Endothelial cell of umbilical vein (primary cell): ENCODE data around the gene YAE1. TPM values are rescaled to one million over a fixed set of nuclear protein-coding genes. Genes with fewer than 3 reads are reported as not detected.

Experiments used
- BruUV-seq: library from RNA; stranded (reverse); fragments of 400-500 nt; replicated peaks from 2 replicates; lab custom pipeline; 2021; lab: Mats Ljungman, UMichigan
- CTCF ChIA-PET: fragments of 300-600, 350-600 bp; sonication (Branson Sonifier 250); formaldehyde crosslinking; loops from one replicate; lab custom pipeline; 2021; ENCODE audit warnings: antibody characterized with exemption, inconsistent platforms; lab: Charles Lee
- POLR2A ChIA-PET: fragments of 300-600, 350-600 bp; sonication (Branson Sonifier 250); formaldehyde crosslinking; loops from one replicate; lab custom pipeline; 2021; ENCODE audit warnings: antibody characterized with exemption, inconsistent platforms; lab: Charles Lee
- DNase-seq: peaks from one replicate; pipeline ENCODE4 v3.0.0-alpha.2; 2011; ENCODE audit warnings: low read depth, low spot score
- FAIRE-seq: peaks from 2 replicates; lab custom pipeline; 2011; peaks lifted over from hg19 to GRCh38; lab: Jason Lieb, UNC
- H2AFZ ChIP-seq: 2 replicates; pipeline ENCODE4 v1.6.0; 2012; ENCODE audit warnings: low read depth, low read length, control low read depth, inconsistent platforms
- H3K27ac ChIP-seq: 2 replicates; pipeline ENCODE4 v1.5.1; 2011; ENCODE audit warnings: low read depth, mild to moderate bottlenecking, control low read depth, low read length, moderate library complexity; ENCODE audit not compliant: insufficient read depth
- H3K27me3 ChIP-seq, 2 experiments: 2 replicates each; pipeline versions ENCODE4 v1.6.0 to v1.6.1; 2011; ENCODE audit warnings: low read length in 2 of 2, mixed read lengths in 1 of 2; ENCODE audit not compliant: control insufficient read depth in 2 of 2, insufficient read depth in 2 of 2
- H3K36me3 ChIP-seq, 2 experiments: 2 replicates in 1 of 2; 3 replicates in 1 of 2; pipeline ENCODE4 v1.5.1; 2011; ENCODE audit warnings: low read length in 2 of 2, mild to moderate bottlenecking in 1 of 2, moderate library complexity in 1 of 2; ENCODE audit not compliant: control insufficient read depth in 2 of 2, insufficient read depth in 2 of 2; ENCODE audit errors: extremely low read depth in 1 of 2
- H3K4me1 ChIP-seq: 3 replicates; pipeline ENCODE4 v1.5.1; 2011; ENCODE audit warnings: mild to moderate bottlenecking, low read length; ENCODE audit not compliant: control insufficient read depth, insufficient read depth; ENCODE audit errors: extremely low read depth
- H3K4me2 ChIP-seq: 2 replicates; pipeline ENCODE4 v1.6.1; 2011; ENCODE audit warnings: low read length, control low read depth, mixed read lengths; ENCODE audit not compliant: insufficient read depth
- H3K4me3 ChIP-seq, 3 experiments: fragments of 200-600 bp in 1 of 3; sonication (generic), shearing (Covaris generic) in 1 of 3; replicated peaks in 1 of 3; 2 replicates each; pipeline ENCODE4 v1.5.1; 2011 to 2016; ENCODE audit warnings: control low read depth in 3 of 3, low read length in 3 of 3, mild to moderate bottlenecking in 2 of 3, inconsistent platforms in 1 of 3, low read depth in 1 of 3, moderate library complexity in 1 of 3; ENCODE audit not compliant: insufficient read depth in 1 of 3
- H3K79me2 ChIP-seq: 2 replicates; pipeline ENCODE4 v1.6.0; 2012; ENCODE audit warnings: low read length, inconsistent platforms; ENCODE audit not compliant: control insufficient read depth, insufficient read depth
- H3K9ac ChIP-seq: replicated peaks from 2 replicates; pipeline ENCODE3; 2011; ENCODE audit warnings: low read length, control low read depth; ENCODE audit not compliant: insufficient read depth; ENCODE audit errors: extremely low read depth
- H3K9me1 ChIP-seq: replicated peaks from 3 replicates; pipeline ENCODE4 v1.6.0; 2011; ENCODE audit warnings: mild to moderate bottlenecking, low read length; ENCODE audit not compliant: control insufficient read depth, insufficient read depth; ENCODE audit errors: extremely low read depth
- H3K9me3 ChIP-seq: replicated peaks from 2 replicates; pipeline ENCODE4 v1.5.1; 2012; ENCODE audit warnings: low read length, inconsistent platforms; ENCODE audit not compliant: control insufficient read depth, insufficient read depth
- H4K20me1 ChIP-seq: replicated peaks from 2 replicates; pipeline ENCODE3; 2011; ENCODE audit warnings: mild to moderate bottlenecking, low read length; ENCODE audit not compliant: control insufficient read depth, insufficient read depth; ENCODE audit errors: extremely low read depth
- CTCF ChIP-seq, 2 donors: IDR thresholded peaks; 1 replicate in 1 of 2; 2 replicates in 1 of 2; pipeline ENCODE4 v1.5.1; 2011; ENCODE audit warnings: low read length in 2 of 2, mild to moderate bottlenecking in 2 of 2, moderate library complexity in 2 of 2, control low read depth in 1 of 2, inconsistent platforms in 1 of 2, low read depth in 1 of 2; ENCODE audit not compliant: insufficient read depth in 1 of 2; ENCODE audit errors: extremely low read depth in 1 of 2
- EZH2 ChIP-seq: IDR thresholded peaks from 2 replicates; pipeline ENCODE4 v1.6.1; 2012; ENCODE audit warnings: borderline replicate concordance, low read depth, mild to moderate bottlenecking, moderate library complexity, low read length, inconsistent platforms; ENCODE audit not compliant: severe bottlenecking
- FOS ChIP-seq: IDR thresholded peaks from 2 replicates; pipeline ENCODE4 v1.6.1; 2011; ENCODE audit warnings: mild to moderate bottlenecking, low read length, moderate library complexity, borderline replicate concordance; ENCODE audit not compliant: insufficient read depth
- GATA2 ChIP-seq: IDR thresholded peaks from 2 replicates; pipeline ENCODE4 v1.7.0; 2011; ENCODE audit warnings: low read depth, mild to moderate bottlenecking, moderate library complexity, mixed read lengths, low read length; ENCODE audit not compliant: insufficient read length, insufficient read depth
- JUN ChIP-seq: IDR thresholded peaks from 2 replicates; pipeline ENCODE4 v1.6.1; 2011; ENCODE audit warnings: borderline replicate concordance, low read depth; ENCODE audit not compliant: insufficient read length, insufficient read depth
- MAX ChIP-seq: IDR thresholded peaks from 2 replicates; pipeline ENCODE4 v1.6.1; 2011; ENCODE audit not compliant: insufficient read depth, insufficient read length
- MYC ChIP-seq: IDR thresholded peaks from one replicate; pipeline ENCODE4 v1.6.1; 2011; ENCODE audit warnings: mild to moderate bottlenecking, low read depth, low read length
- POLR2A ChIP-seq: IDR thresholded peaks from 2 replicates; pipeline ENCODE4 v1.6.1; 2012; ENCODE audit warnings: low read depth, mild to moderate bottlenecking, control low read depth, low read length
- POLR2AphosphoS5 ChIP-seq: IDR thresholded peaks from 2 replicates; pipeline ENCODE4 v1.6.1; 2012; ENCODE audit warnings: low read depth, mild to moderate bottlenecking, control low read depth, low read length, moderate library complexity; ENCODE audit not compliant: insufficient read depth
- dilution Hi-C: fragments of 300-500 bp; cut with MboI; formaldehyde crosslinking; loops from one replicate; pipeline ENCODE4 v1.15.0; 2019; ENCODE audit warnings: low sequenced_read_pairs; ENCODE audit not compliant: extremely low pct_ligation_motif_present
- intact Hi-C: fragments of 100-400 bp; cut with micrococcal nuclease; formaldehyde crosslinking; loops from one replicate; pipeline ENCODE4 v1.10.0; 2022
- polyA plus RNA-seq, 4 experiments: library from polyadenylated mRNA; depleted of rRNA in 3 of 4; stranded (reverse) in 3 of 4; unstranded in 1 of 4; fragments of >200 nt; gene quantifications; 2 replicates each; pipeline versions ENCODE4 v1.2.1 to v1.2.3, GENCODE V29; 2011 to 2012; ENCODE audit warnings: missing spikeins in 1 of 4
- total RNA-seq: library from RNA; stranded (reverse); gene quantifications from 2 replicates; pipeline ENCODE4 v1.2.3, GENCODE V29; 2021

The YAE1 gene
- total and polyA plus RNA-seq, 2 donors (not counting 3 experiments of a cell fraction or from before 2014, with no cell fraction given): 13.3 to 20.7 TPM

GRCh38 chr7:39536951-39537350 is 29.3 kb upstream of the YAE1 start:
- H2AFZ ChIP-seq: no peak overlapping the region
- no peaks in the 10 kb centered on the region for H3K9me1 ChIP-seq
- no peak overlapping the region for H3K4me3 ChIP-seq
- dilution Hi-C loops: no loop called here
- FAIRE-seq: no peak
- TF ChIP-seq GATA2 (no peak), POLR2A (no peak), MYC (no peak), FOS (no peak), MAX (no peak), JUN (no peak), CTCF (IDR thresholded peaks at IDR 0.05; ENCODE audit: extremely low read depth in 1 of 2, insufficient read depth in 1 of 2, low read depth in 1 of 2, low read length in 2 of 2) (no peak), EZH2 (no peak), POLR2AphosphoS5 (no peak)
- no peak overlapping the region for H3K4me2 ChIP-seq
- H3K27me3 ChIP-seq: peaks cover 3 to 14% of the 10 kb centered on the region in 2 experiments
- CTCF ChIA-PET: no interaction called here
- H3K27ac ChIP-seq: no peak overlapping the region
- H3K79me2 ChIP-seq: no peaks in the 10 kb centered on the region
- DNase-seq: no peak
- no TSS peak for BruUV-seq
- H4K20me1 ChIP-seq: no peaks in the 10 kb centered on the region
- H3K9ac ChIP-seq: no peak overlapping the region
- H3K36me3 ChIP-seq: no peaks in the 10 kb centered on the region
- intact Hi-C loops: no loop called here
- POLR2A ChIA-PET: no interaction called here
- H3K9me3 ChIP-seq: no peaks in the 10 kb centered on the region
- H3K4me1 ChIP-seq: no peaks in the 10 kb centered on the region
